Stimulated activated CD4-positive, alpha-beta T cell treated with anti-CD3 and anti-CD28 coated beads, Interleukin-4, amount 100 ng/mL, for 1 hour (primary cell): ENCODE measurements around the gene RNPS1.

Experiments
- DNase-seq: peaks from one replicate; pipeline ENCODE4 v3.0.0-alpha.2; 2020

The RNPS1 gene

GRCh38 chr16:2211923-2212347 is 56.0 kb downstream of the RNPS1 start:
- no peak for DNase-seq

- no peak for DNase-seq
Measured at GRCh38 chr16:2210386-2211365, 57.2 kb downstream of the RNPS1 start, which contains the start of gene BRICD5. Gene BRICD5, minus strand, starts transcription at chr16:2210863. Its CDS starts 30 bp downstream, at chr16:2210833.

GRCh38 chr16:2210009-2210332 is 58.0 kb downstream of the RNPS1 start:
- DNase-seq: no peak

GRCh38 chr16:2209258-2210008 is 58.5 kb downstream of the RNPS1 start:
- no peak for DNase-seq

- no peak for DNase-seq
Measured at GRCh38 chr16:2208772-2209171, 59.2 kb downstream of the RNPS1 start.

- no peak for DNase-seq
Measured at GRCh38 chr16:2208308-2208707, 59.6 kb downstream of the RNPS1 start.

GRCh38 chr16:2207872-2208271 is 60.1 kb downstream of the RNPS1 start:
- no peak for DNase-seq

- DNase-seq: no peak
Measured at GRCh38 chr16:2206780-2207433, 61.0 kb downstream of the RNPS1 start.

GRCh38 chr16:2206420-2206779 is 61.5 kb downstream of the RNPS1 start:
- DNase-seq: no peak

GRCh38 chr16:2205967-2206313 is 62.0 kb downstream of the RNPS1 start:
- no peak for DNase-seq

GRCh38 chr16:2205104-2205966 is 62.6 kb downstream of the RNPS1 start, which contains the start of gene MLST8:
Gene MLST8, plus strand, starts transcription at chr16:2205454. Its CDS starts 632 bp downstream, at chr16:2206086.
- peak; percentile 91 for DNase-seq

GRCh38 chr16:2204416-2205103 is 63.4 kb downstream of the RNPS1 start:
- no peak for DNase-seq
